Measurements from ENCODE around the gene TLR6.

- TF ChIP-seq ZZZ3 (IDR thresholded peaks at IDR 0.05; ENCODE audit: control insufficient read depth, insufficient read length, low read depth), result no peak
- no peak for TF ChIP-seq CTCF (IDR thresholded peaks at IDR 0.05 in 2 of 3, conservative IDR thresholded peaks at IDR 0.05 in 1 of 3; ENCODE audit: control insufficient read depth in 2 of 3, extremely low read depth in 1 of 3, insufficient read depth in 1 of 3, low read depth in 3 of 3, low read length in 3 of 3)
- TF ChIP-seq NR2C2 (IDR thresholded peaks at IDR 0.05; ENCODE audit: borderline replicate concordance, control insufficient read depth, insufficient read length, low read depth), result no peak
- TF ChIP-seq TARDBP (IDR thresholded peaks at IDR 0.05; ENCODE audit: borderline replicate concordance), result no peak
- no peak for TF ChIP-seq REST (IDR thresholded peaks at IDR 0.05; ENCODE audit: low read depth, low read length)
- peak; percentile 42 to 76; a peak in 2 of 4 replicates for TF ChIP-seq IKZF2 (IDR thresholded peaks at IDR 0.05)
- no peak for TF ChIP-seq TBL1XR1 (IDR thresholded peaks at IDR 0.05; ENCODE audit: low read depth, low read length)
- TF ChIP-seq NBN (IDR thresholded peaks at IDR 0.05), result peak; percentile 90
- peak; percentile 27; the same call in 1 of the 2 replicates for TF ChIP-seq STAT1 (conservative IDR thresholded peaks at IDR 0.05)
Measured at GRCh38 chr4:38818441-38818976, 38.1 kb downstream of the TLR6 start.
